PC-9 (cell line): ENCODE data around the gene DPYSL3. TPM values are rescaled to one million over a fixed set of nuclear protein-coding genes. Genes with fewer than 3 reads are reported as not detected.

ENCODE experiments used
- BruUV-seq: library from RNA; stranded (reverse); fragments of 400-500 nt; replicated peaks from 2 replicates; lab custom pipeline; 2021; lab: Mats Ljungman, UMichigan
- CTCF ChIA-PET: fragments of 300-600 bp; sonication (Branson Sonifier 250); formaldehyde crosslinking; loops from one replicate; lab custom pipeline; 2022; ENCODE audit warnings: antibody characterized with exemption; lab: Charles Lee
- POLR2A ChIA-PET: fragments of 300-600 bp; sonication (Branson Sonifier 250); formaldehyde crosslinking; loops from one replicate; lab custom pipeline; 2022; ENCODE audit warnings: antibody characterized with exemption; ENCODE audit not compliant: unreplicated experiment; lab: Charles Lee
- DNase-seq, 2 experiments: peaks; one replicate each; pipeline versions ENCODE4 v3.0.0 to v3.0.0-alpha.2; 2015 to 2022; ENCODE audit warnings: mixed read lengths in 1 of 2
- H2AFZ ChIP-seq: fragments of 200-600 bp; sonication (generic); 2 replicates; pipeline ENCODE4 v1.8.1; 2017; ENCODE audit warnings: antibody characterized with exemption
- H3F3A ChIP-seq: fragments of 200-600 bp; sonication (generic); 2 replicates; pipeline ENCODE4 v1.8.1; 2017; ENCODE audit warnings: antibody characterized with exemption, mild to moderate bottlenecking, low read depth; ENCODE audit not compliant: insufficient read depth
- H3K27ac ChIP-seq: fragments of 200-600 bp; sonication (generic); 2 replicates; pipeline ENCODE4 v1.6.1; 2016; ENCODE audit warnings: mixed run types
- H3K27me3 ChIP-seq: fragments of 200-600 bp; sonication (generic); 2 replicates; pipeline ENCODE4 v1.6.1; 2016; ENCODE audit warnings: low read depth, mixed run types; ENCODE audit not compliant: insufficient read depth
- H3K36me3 ChIP-seq: fragments of 200-600 bp; sonication (generic); 2 replicates; pipeline ENCODE4 v1.6.1; 2016; ENCODE audit warnings: low read depth, mixed run types
- H3K4me1 ChIP-seq: fragments of 200-600 bp; sonication (generic); replicated peaks from 2 replicates; pipeline ENCODE4 v1.6.1; 2016; ENCODE audit warnings: mixed run types; ENCODE audit not compliant: insufficient read depth
- H3K4me2 ChIP-seq: fragments of 200-600 bp; sonication (generic); 2 replicates; pipeline ENCODE4 v1.6.1; 2017; ENCODE audit warnings: mixed run types
- H3K4me3 ChIP-seq: fragments of 200-600 bp; sonication (generic); 2 replicates; pipeline ENCODE4 v1.6.1; 2016; ENCODE audit warnings: mixed run types
- H3K79me2 ChIP-seq: fragments of 200-600 bp; sonication (generic); 2 replicates; pipeline ENCODE4 v1.6.1; 2017; ENCODE audit warnings: low read depth, mixed run types
- H3K9me2 ChIP-seq: fragments of 200-600 bp; sonication (generic); 2 replicates; pipeline ENCODE4 v1.8.1; 2017; ENCODE audit warnings: mild to moderate bottlenecking; ENCODE audit not compliant: insufficient read depth
- H3K9me3 ChIP-seq: fragments of 200-600 bp; sonication (generic); 2 replicates; pipeline ENCODE4 v1.8.1; 2016; ENCODE audit warnings: low read depth; ENCODE audit not compliant: insufficient read depth
- H4K20me1 ChIP-seq: fragments of 200-600 bp; sonication (generic); 2 replicates; pipeline ENCODE4 v1.8.1; 2017; ENCODE audit not compliant: insufficient read depth
- EZH2 ChIP-seq: fragments of 200-600 bp; sonication (generic); IDR thresholded peaks from 2 replicates; pipeline ENCODE4 v1.8.0; 2017; ENCODE audit warnings: antibody characterized with exemption, low read depth
- intact Hi-C: fragments of 100-400 bp; cut with micrococcal nuclease; formaldehyde crosslinking; loops from one replicate; pipeline ENCODE4 v1.10.0; 2022; ENCODE audit not compliant: unreplicated experiment
- total RNA-seq: library from RNA; stranded (reverse); gene quantifications from 2 replicates; pipeline ENCODE4 v1.2.3, GENCODE V29; 2021
- TF ChIP-seq, protein P1 (sequence below): fragments of 200-600 bp; sonication (generic); conservative IDR thresholded peaks from 2 replicates; pipeline ENCODE4 v1.6.1; 2017; ENCODE audit warnings: mixed run types, antibody characterized with exemption, mild to moderate bottlenecking, moderate library complexity

The DPYSL3 gene
- total RNA-seq, 1 experiment from 2014 or later: 1.3 TPM

DNA sequence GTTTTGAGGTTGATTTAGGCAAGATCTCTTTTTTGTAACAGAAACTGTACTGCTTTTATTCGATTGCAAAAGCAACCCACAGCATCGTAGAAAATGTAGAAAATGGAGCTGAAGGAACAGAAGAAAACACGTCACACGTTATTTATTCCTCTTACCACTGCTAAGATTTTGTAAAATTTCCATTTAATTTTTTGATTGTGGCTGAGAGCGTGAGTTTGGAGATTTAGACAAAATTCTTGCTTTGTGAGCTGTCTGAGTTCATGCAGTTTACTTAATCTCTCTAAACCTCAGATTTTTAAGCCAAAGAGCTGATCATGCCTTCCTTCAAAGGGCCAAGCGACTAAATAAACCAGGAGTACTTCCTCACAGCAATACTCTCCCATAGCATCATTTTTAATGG is 24.8 kb downstream of the DPYSL3 start:
- no peak for TF ChIP-seq EZH2
- TF ChIP-seq, protein P1, sequence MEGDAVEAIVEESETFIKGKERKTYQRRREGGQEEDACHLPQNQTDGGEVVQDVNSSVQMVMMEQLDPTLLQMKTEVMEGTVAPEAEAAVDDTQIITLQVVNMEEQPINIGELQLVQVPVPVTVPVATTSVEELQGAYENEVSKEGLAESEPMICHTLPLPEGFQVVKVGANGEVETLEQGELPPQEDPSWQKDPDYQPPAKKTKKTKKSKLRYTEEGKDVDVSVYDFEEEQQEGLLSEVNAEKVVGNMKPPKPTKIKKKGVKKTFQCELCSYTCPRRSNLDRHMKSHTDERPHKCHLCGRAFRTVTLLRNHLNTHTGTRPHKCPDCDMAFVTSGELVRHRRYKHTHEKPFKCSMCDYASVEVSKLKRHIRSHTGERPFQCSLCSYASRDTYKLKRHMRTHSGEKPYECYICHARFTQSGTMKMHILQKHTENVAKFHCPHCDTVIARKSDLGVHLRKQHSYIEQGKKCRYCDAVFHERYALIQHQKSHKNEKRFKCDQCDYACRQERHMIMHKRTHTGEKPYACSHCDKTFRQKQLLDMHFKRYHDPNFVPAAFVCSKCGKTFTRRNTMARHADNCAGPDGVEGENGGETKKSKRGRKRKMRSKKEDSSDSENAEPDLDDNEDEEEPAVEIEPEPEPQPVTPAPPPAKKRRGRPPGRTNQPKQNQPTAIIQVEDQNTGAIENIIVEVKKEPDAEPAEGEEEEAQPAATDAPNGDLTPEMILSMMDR: no peak
- H4K20me1 ChIP-seq: no peaks in the 10 kb centered on the region
- ChIA-PET POLR2A (no interaction called here), CTCF (no interaction called here)
- no peak for DNase-seq
- H3K36me3 ChIP-seq: no peaks in the 10 kb centered on the region
- peaks cover 1% of the 10 kb centered on the region; the same call in 1 of the 2 replicates for H3K27me3 ChIP-seq
- no peaks in the 10 kb centered on the region for H3K9me3 ChIP-seq
- no peaks in the 10 kb centered on the region for H3K4me1 ChIP-seq
- H3K4me3 ChIP-seq: no peak overlapping the region
- H3K79me2 ChIP-seq: no peaks in the 10 kb centered on the region
- H2AFZ ChIP-seq: no peak overlapping the region
- H3K4me2 ChIP-seq: no peak overlapping the region
- H3K27ac ChIP-seq: no peak overlapping the region
- H3K9me2 ChIP-seq: no peaks in the 10 kb centered on the region; the same call in 1 of the 2 replicates
- no peaks in the 10 kb centered on the region for H3F3A ChIP-seq
- no TSS peak for BruUV-seq
- intact Hi-C loops: no loop called here

GRCh38 chr5:147484708-147485020 is 25.2 kb downstream of the DPYSL3 start:
- no peaks in the 10 kb centered on the region; the same call in 1 of the 2 replicates for H3K9me2 ChIP-seq
- POLR2A ChIA-PET: no interaction called here
- no peak overlapping the region for H3K4me2 ChIP-seq
- H3K9me3 ChIP-seq: no peaks in the 10 kb centered on the region
- H3K36me3 ChIP-seq: no peaks in the 10 kb centered on the region
- no peak overlapping the region for H2AFZ ChIP-seq
- DNase-seq: no peak
- H3K79me2 ChIP-seq: no peaks in the 10 kb centered on the region
- intact Hi-C loops: no loop called here
- no peak overlapping the region for H3K4me3 ChIP-seq
- no peak overlapping the region for H3K27ac ChIP-seq
- TF ChIP-seq, protein P1: no peak
- no peak for TF ChIP-seq EZH2
- H3K4me1 ChIP-seq: no peaks in the 10 kb centered on the region
- CTCF ChIA-PET: no interaction called here
- H3K27me3 ChIP-seq: peaks cover 5% of the 10 kb centered on the region; the same call in 1 of the 2 replicates
- H3F3A ChIP-seq: no peaks in the 10 kb centered on the region
- H4K20me1 ChIP-seq: no peaks in the 10 kb centered on the region
- no TSS peak for BruUV-seq

DNA sequence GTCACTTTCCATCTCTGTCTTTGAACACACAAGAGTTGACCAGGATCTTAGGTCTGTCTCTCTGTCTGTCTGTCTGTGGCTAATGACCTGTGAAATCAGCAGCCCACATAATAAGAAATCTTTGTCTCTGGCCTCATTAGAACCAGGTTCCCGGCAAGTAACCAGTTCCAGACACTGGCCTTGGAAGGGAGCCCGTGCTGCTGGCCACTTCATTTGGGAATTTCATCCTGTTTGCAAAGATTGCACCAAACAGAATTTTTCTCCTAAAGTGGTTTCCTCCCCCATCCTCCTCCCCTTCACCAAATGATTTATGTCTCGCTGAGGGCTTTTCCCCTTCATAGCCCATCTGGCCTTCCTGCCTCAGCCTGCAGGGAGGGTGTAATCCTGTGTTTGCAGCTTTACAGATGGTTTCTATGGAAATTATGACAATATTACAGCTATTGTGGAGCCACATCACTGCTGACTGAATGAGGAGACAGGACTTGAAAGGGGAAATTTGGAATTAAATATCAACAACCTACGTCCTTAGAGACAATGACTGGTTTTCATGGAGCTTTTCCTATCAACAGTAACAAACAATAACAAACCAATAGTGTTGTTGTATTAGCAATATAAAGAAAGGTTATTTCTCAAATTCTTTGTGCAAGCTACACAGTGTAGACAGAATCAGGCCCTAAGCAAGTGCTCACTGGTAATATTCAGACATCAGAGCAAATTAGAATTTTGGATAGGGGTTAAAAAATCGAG is 25.7 kb downstream of the DPYSL3 start:
- Histone ChIP-seq H3K27ac (no peak overlapping the region), H3K4me3 (no peak overlapping the region), H3K4me1 (no peaks in the 10 kb centered on the region), H2AFZ (no peak overlapping the region), H3K9me3 (no peaks in the 10 kb centered on the region), H4K20me1 (no peaks in the 10 kb centered on the region), H3K9me2 (no peaks in the 10 kb centered on the region; the same call in 1 of the 2 replicates), H3F3A (no peaks in the 10 kb centered on the region), H3K79me2 (no peaks in the 10 kb centered on the region), H3K36me3 (no peaks in the 10 kb centered on the region), H3K4me2 (no peak overlapping the region), H3K27me3 (peaks cover 10% of the 10 kb centered on the region; the same call in 1 of the 2 replicates)
- ChIA-PET POLR2A (no interaction called here), CTCF (no interaction called here)
- BruUV-seq: no TSS peak
- no peak for DNase-seq
- intact Hi-C loops: no loop called here
- no peak for TF ChIP-seq EZH2
- TF ChIP-seq, protein P1: no peak
